NCI-H2196 (cell line): Measurements from ENCODE around the gene ANO1.
"Not testable (repeated sequence)": the region's sequence is repeated elsewhere in the genome, so short reads cannot be mapped to it uniquely, and the experiment has no call there.

Source experiments
- DNase-seq: peaks from one replicate; lab custom pipeline; 2025; ENCODE audit not compliant: unreplicated experiment; lab: John Stamatoyannopoulos, UW

Gene ANO1

GRCh38 chr11:70078095-70078780 is at the start of gene ANO1:
Gene ANO1 (plus strand): TSS chr11:70078317. CDS start chr11:70078607, 290 bp downstream.
- no peak for DNase-seq

- DNase-seq: no peak
These were observed 48.8 kb upstream of the ANO1 start for GRCh38 chr11:70029115-70029860.

GRCh38 chr11:70029861-70030380 is 48.2 kb upstream of the ANO1 start:
- no peak for DNase-seq

GRCh38 chr11:70030412-70030811 is 47.7 kb upstream of the ANO1 start:
- no peak for DNase-seq

- DNase-seq: no peak
These were observed 46.3 kb upstream of the ANO1 start for GRCh38 chr11:70031631-70032469.

- no peak for DNase-seq
These were observed 45.7 kb upstream of the ANO1 start for GRCh38 chr11:70032470-70032795.

GRCh38 chr11:70032943-70033710 is 45.0 kb upstream of the ANO1 start:
- no peak for DNase-seq

GRCh38 chr11:70033711-70034070 is 44.4 kb upstream of the ANO1 start:
- no peak for DNase-seq

GRCh38 chr11:70034740-70035365 is 43.3 kb upstream of the ANO1 start:
- DNase-seq: no peak

GRCh38 chr11:70035665-70036064 is 42.5 kb upstream of the ANO1 start:
- DNase-seq: not testable (repeated sequence)

GRCh38 chr11:70036971-70037882 is 40.9 kb upstream of the ANO1 start:
- DNase-seq: no peak

- DNase-seq: no peak
These were observed 39.9 kb upstream of the ANO1 start for GRCh38 chr11:70038034-70038834.

GRCh38 chr11:70040452-70040851 is 37.7 kb upstream of the ANO1 start:
- no peak for DNase-seq

GRCh38 chr11:70040869-70041501 is 37.1 kb upstream of the ANO1 start:
- no peak for DNase-seq

- DNase-seq: no peak
These were observed 34.6 kb upstream of the ANO1 start for GRCh38 chr11:70043482-70043881.

- no peak for DNase-seq
These were observed 32.0 kb upstream of the ANO1 start for GRCh38 chr11:70046089-70046488.

- no peak for DNase-seq
These were observed 29.7 kb upstream of the ANO1 start for GRCh38 chr11:70048279-70049024.
